CD14-positive monocyte (primary cell): ENCODE data around the gene CD22. TPM values are rescaled to one million over a fixed set of nuclear protein-coding genes. Genes with fewer than 3 reads are reported as not detected.

Experiments used
- DNase-seq, 3 donors: peaks; one replicate each; pipeline ENCODE4 v3.0.0-alpha.2; 2011 to 2022
- H2AFZ ChIP-seq: 2 replicates; pipeline ENCODE4 v1.6.0; 2012; ENCODE audit warnings: mild to moderate bottlenecking, low read depth, low read length, inconsistent platforms; ENCODE audit not compliant: insufficient read depth, poor library complexity, severe bottlenecking
- H3K27ac ChIP-seq, 2 donors: 1 replicate in 1 of 2; 2 replicates in 1 of 2; pipeline ENCODE4 v1.5.1; 2012 to 2013; ENCODE audit warnings: low read length in 2 of 2, control low read depth in 1 of 2, inconsistent platforms in 1 of 2, low read depth in 1 of 2, mild to moderate bottlenecking in 1 of 2
- H3K27me3 ChIP-seq, 2 donors: one replicate each; pipeline versions ENCODE4 v1.6.0 to v1.6.1; 2011 to 2013; ENCODE audit warnings: low read length in 2 of 2; ENCODE audit not compliant: control insufficient read depth in 2 of 2, insufficient read depth in 2 of 2
- H3K36me3 ChIP-seq, 2 donors: replicated peaks in 1 of 2; 1 replicate in 1 of 2; 2 replicates in 1 of 2; pipeline versions ENCODE4 v1.5.1 to v1.6.1; 2012 to 2013; ENCODE audit warnings: low read length in 2 of 2, control low read depth in 1 of 2, inconsistent platforms in 1 of 2, mild to moderate bottlenecking in 1 of 2; ENCODE audit not compliant: insufficient read depth in 2 of 2, control insufficient read depth in 1 of 2
- H3K4me1 ChIP-seq, 2 donors: 1 replicate in 1 of 2; 2 replicates in 1 of 2; pipeline versions ENCODE4 v1.5.1 to v1.6.1; 2012 to 2013; ENCODE audit warnings: low read length in 2 of 2, control low read depth in 1 of 2, inconsistent platforms in 1 of 2, mild to moderate bottlenecking in 1 of 2, moderate library complexity in 1 of 2; ENCODE audit not compliant: insufficient read depth in 2 of 2, control insufficient read depth in 1 of 2
- H3K4me2 ChIP-seq: replicated peaks from 2 replicates; pipeline ENCODE3; 2012; ENCODE audit warnings: low read length, moderate library complexity, mild to moderate bottlenecking; ENCODE audit not compliant: poor library complexity, severe bottlenecking; ENCODE audit errors: extremely low read depth
- H3K4me3 ChIP-seq, 3 experiments: fragments of 200-600 bp in 1 of 3; sonication (generic) in 1 of 3; replicated peaks in 1 of 3; 1 replicate in 2 of 3; 2 replicates in 1 of 3; pipeline ENCODE4 v1.5.1; 2011 to 2013; ENCODE audit warnings: low read length in 3 of 3, mild to moderate bottlenecking in 3 of 3, control low read depth in 2 of 3, low read depth in 2 of 3, inconsistent platforms in 1 of 3, moderate library complexity in 1 of 3
- H3K79me2 ChIP-seq: 2 replicates; pipeline ENCODE4 v1.6.0; 2012; ENCODE audit warnings: mild to moderate bottlenecking, control low read depth, inconsistent platforms, low read length, moderate library complexity; ENCODE audit not compliant: insufficient read depth
- H3K9ac ChIP-seq: 2 replicates; pipeline ENCODE4 v1.6.0; 2017; ENCODE audit warnings: low read length, mild to moderate bottlenecking; ENCODE audit not compliant: insufficient read depth, poor library complexity, severe bottlenecking
- H3K9me3 ChIP-seq, 2 donors: replicated peaks in 1 of 2; 1 replicate in 1 of 2; 2 replicates in 1 of 2; pipeline versions ENCODE4 v1.5.1 to v1.6.1; 2012 to 2013; ENCODE audit warnings: low read length in 2 of 2, control low read depth in 1 of 2; ENCODE audit not compliant: control insufficient read depth in 1 of 2, insufficient read depth in 1 of 2
- H4K20me1 ChIP-seq: 2 replicates; pipeline ENCODE4 v1.6.0; 2012; ENCODE audit warnings: mild to moderate bottlenecking, low read length, control low read depth, moderate library complexity; ENCODE audit not compliant: insufficient read depth
- H3K27ac Mint-ChIP-seq, 7 donors: one replicate each; pipeline ENCODE4 v1.8.0; 2020; ENCODE audit warnings: mild to moderate bottlenecking in 7 of 7, mixed read lengths in 7 of 7, moderate library complexity in 6 of 7, inconsistent platforms in 2 of 7
- H3K27me3 Mint-ChIP-seq, 3 donors: one replicate each; pipeline ENCODE4 v1.8.0; 2021 to 2022; ENCODE audit warnings: low read depth in 3 of 3, mild to moderate bottlenecking in 3 of 3, mixed read lengths in 3 of 3, moderate library complexity in 3 of 3, inconsistent platforms in 1 of 3
- H3K36me3 Mint-ChIP-seq, 2 donors: one replicate each; pipeline ENCODE4 v1.8.0; 2020; ENCODE audit warnings: mixed read lengths in 2 of 2, inconsistent platforms in 1 of 2, mild to moderate bottlenecking in 1 of 2
- H3K4me1 Mint-ChIP-seq: one replicate; pipeline ENCODE4 v1.8.0; 2020; ENCODE audit warnings: mild to moderate bottlenecking, mixed read lengths
- H3K4me3 Mint-ChIP-seq, 2 donors: one replicate each; pipeline ENCODE4 v1.8.0; 2020; ENCODE audit warnings: mild to moderate bottlenecking in 2 of 2, mixed read lengths in 2 of 2, moderate library complexity in 1 of 2
- H3K9me3 Mint-ChIP-seq, 7 donors: one replicate each; pipeline ENCODE4 v1.8.0; 2020 to 2022; ENCODE audit warnings: mixed read lengths in 7 of 7, mild to moderate bottlenecking in 6 of 7, moderate library complexity in 6 of 7, inconsistent platforms in 2 of 7
- CTCF ChIP-seq: fragments of 200-600 bp; IDR thresholded peaks from one replicate; pipeline ENCODE4 v1.8.0; 2022; ENCODE audit warnings: antibody characterized with exemption, mild to moderate bottlenecking
- WGBS: methylation state at CpG from one replicate; pipeline ENCODE4 v1.1.5; 2013; ENCODE audit warnings: missing lambda C conversion rate; ENCODE audit not compliant: insufficient coverage; 5-methylcytosine and 5-hydroxymethylcytosine counted together
- intact Hi-C, 2 donors: fragments of 100-400 bp; cut with micrococcal nuclease; formaldehyde crosslinking; loops; one replicate each; pipeline versions ENCODE4 v1.15.0 to v1.15.1; 2023
- polyA plus RNA-seq, 3 donors: library from polyadenylated mRNA; depleted of rRNA in 1 of 3; unstranded in 2 of 3; stranded (reverse) in 1 of 3; fragments of 300-500 nt in 2 of 3; fragments of >200 nt in 1 of 3; fragmentation: Illumina TruSeq in 2 of 3; gene quantifications; 1 replicate in 2 of 3; 2 replicates in 1 of 3; pipeline ENCODE4 v1.2.3, GENCODE V29; 2012 to 2021

Gene CD22
- polyA plus RNA-seq, 3 donors, result 0.24 to 4.8 (median 0.88) TPM

- Mint-ChIP-seq H3K27ac (peak overlapping the region in 5 of 7 donors; percentile 25 to 73 (median 49)), H3K9me3 (no peaks in the 10 kb centered on the region), H3K27me3 (peaks cover 1 to 4% (median 2%) of the 10 kb centered on the region in 3 donors), H3K4me3 (no peak overlapping the region), H3K4me1 (peaks cover 29% of the 10 kb centered on the region), H3K36me3 (no peaks in the 10 kb centered on the region)
- Histone ChIP-seq H3K4me2 (no peak overlapping the region), H2AFZ (no peak overlapping the region), H3K9ac (no peak overlapping the region), H3K36me3 (no peaks in the 10 kb centered on the region), H3K9me3 (no peaks in the 10 kb centered on the region), H4K20me1 (no peaks in the 10 kb centered on the region), H3K27me3 (no peaks in the 10 kb centered on the region), H3K27ac (no peak overlapping the region), H3K4me3 (no peak overlapping the region), H3K79me2 (no peaks in the 10 kb centered on the region), H3K4me1 (peaks cover 27 to 32% of the 10 kb centered on the region in 2 donors)
- intact Hi-C loops, result loop anchor here (1.0 to 10.0 kb wide), 5 partner anchors 48 to 143 kb away; partner anchors contain the start of gene KRTDAP (in 1 of the 2)
- WGBS, result 38% methylated on average over 21 of the region's 32 CpGs
- peak; percentile 87 for TF ChIP-seq CTCF
- DNase-seq, result peak; percentile 69 to 80 (median 76)
These were observed 23.7 kb downstream of the CD22 start for GRCh38 chr19:35352448-35353304.

GRCh38 chr19:35353635-35354034, 24.6 kb downstream of the CD22 start:
- no peaks in the 10 kb centered on the region for H3K9me3 Mint-ChIP-seq
- Histone ChIP-seq H3K27ac (no peak overlapping the region), H3K4me2 (no peak overlapping the region), H3K27me3 (no peaks in the 10 kb centered on the region), H3K4me3 (no peak overlapping the region), H3K9ac (no peak overlapping the region), H2AFZ (no peak overlapping the region), H3K9me3 (no peaks in the 10 kb centered on the region), H3K79me2 (no peaks in the 10 kb centered on the region), H4K20me1 (no peaks in the 10 kb centered on the region), H3K4me1 (peaks cover 27 to 31% of the 10 kb centered on the region in 2 donors), H3K36me3 (no peaks in the 10 kb centered on the region)
- intact Hi-C loops, result loop anchor here (1.0 to 10.0 kb wide), 5 partner anchors 49 to 142 kb away; partner anchors contain the start of gene KRTDAP (in 1 of the 2)
- TF ChIP-seq CTCF, result no peak
- peaks cover 31% of the 10 kb centered on the region for H3K4me1 Mint-ChIP-seq
- WGBS, result no CpG with 5 or more reads among the region's 9 CpGs
- no peaks in the 10 kb centered on the region for H3K36me3 Mint-ChIP-seq
- peak overlapping the region in 1 of 7 donors; percentile 56 for H3K27ac Mint-ChIP-seq
- peaks cover 1 to 4% (median 2%) of the 10 kb centered on the region in 3 donors for H3K27me3 Mint-ChIP-seq
- peak; percentile 28 to 36 (median 34) for DNase-seq
- H3K4me3 Mint-ChIP-seq, result no peak overlapping the region
